GM19193 (cell line): ENCODE data around the gene ATP7B.

Experiments used
- POLR2A ChIP-seq: IDR thresholded peaks from 4 replicates; pipeline ENCODE4 v1.6.1; 2011; ENCODE audit not compliant: insufficient read depth, insufficient read length; ENCODE audit errors: extremely low read depth

Gene ATP7B

DNA sequence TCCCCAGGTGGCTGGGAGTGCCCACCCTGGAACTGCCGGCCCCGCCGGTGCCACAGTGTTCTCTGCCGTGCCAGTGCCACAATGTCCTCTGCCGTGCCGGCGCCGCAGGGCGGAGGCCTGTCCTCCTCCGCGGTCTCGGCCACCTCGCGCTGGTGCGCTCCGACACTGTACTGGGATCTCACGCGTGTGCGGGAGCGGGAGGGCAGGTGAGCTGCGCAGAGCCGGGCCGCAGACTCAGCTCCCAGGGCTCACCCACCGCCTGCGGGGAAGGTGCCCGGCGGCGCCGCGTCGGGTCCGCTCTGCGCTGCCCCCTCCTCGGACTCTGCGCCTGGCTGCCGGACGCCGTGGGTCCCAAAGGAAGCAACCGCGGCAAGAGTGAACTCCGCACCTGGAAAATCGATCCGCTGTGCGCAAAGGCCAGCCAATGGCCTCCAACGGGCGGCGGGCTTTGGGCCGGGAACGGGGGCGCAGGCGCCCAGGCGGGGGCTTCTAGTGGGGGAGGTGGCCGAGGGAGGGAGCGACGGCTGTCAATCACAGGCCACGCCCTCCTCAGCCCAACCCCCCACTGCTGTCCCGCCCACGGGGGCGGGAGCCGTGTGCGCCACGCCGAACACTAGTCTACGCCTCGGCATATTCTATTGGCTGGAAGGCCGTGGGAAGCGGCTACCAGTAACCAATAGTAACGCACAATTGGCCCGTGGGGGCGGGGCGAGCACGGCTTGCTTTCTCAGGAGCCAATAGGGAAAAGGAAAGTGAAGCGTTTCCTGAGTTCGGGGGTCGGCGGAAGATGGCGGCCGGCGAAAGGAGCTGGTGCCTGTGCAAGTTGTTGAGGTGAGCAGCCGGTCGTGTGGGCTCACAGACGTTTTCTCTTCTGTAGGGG lies 622 bp upstream of the ATP7B start, which contains the start of gene ALG11:
Gene ALG11 (plus strand): TSS at position 767 of the 880 bp plus-strand sequence. CDS start 21 bp downstream, at position 788.
- peak; percentile 90 for TF ChIP-seq POLR2A

DNA sequence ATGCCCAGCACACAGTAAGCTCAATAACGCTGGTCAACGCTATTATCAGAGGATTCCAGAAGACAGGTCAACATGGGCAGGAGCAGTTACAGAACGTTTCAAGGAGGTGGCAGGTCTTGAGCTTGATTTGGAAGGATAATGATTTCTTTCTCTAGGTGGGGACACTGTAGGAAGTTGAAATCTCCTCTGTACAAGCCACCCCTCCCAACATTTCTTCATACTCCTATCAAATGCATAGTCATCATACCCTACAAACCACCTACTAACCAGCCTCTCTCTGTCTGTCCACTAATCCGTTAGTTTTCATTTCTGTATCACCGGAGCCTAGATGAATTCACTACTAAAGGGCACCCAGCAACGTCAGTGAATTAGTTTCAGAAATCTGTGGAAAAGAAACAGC lies 1.3 kb downstream of the ATP7B start:
- TF ChIP-seq POLR2A, result no peak

DNA sequence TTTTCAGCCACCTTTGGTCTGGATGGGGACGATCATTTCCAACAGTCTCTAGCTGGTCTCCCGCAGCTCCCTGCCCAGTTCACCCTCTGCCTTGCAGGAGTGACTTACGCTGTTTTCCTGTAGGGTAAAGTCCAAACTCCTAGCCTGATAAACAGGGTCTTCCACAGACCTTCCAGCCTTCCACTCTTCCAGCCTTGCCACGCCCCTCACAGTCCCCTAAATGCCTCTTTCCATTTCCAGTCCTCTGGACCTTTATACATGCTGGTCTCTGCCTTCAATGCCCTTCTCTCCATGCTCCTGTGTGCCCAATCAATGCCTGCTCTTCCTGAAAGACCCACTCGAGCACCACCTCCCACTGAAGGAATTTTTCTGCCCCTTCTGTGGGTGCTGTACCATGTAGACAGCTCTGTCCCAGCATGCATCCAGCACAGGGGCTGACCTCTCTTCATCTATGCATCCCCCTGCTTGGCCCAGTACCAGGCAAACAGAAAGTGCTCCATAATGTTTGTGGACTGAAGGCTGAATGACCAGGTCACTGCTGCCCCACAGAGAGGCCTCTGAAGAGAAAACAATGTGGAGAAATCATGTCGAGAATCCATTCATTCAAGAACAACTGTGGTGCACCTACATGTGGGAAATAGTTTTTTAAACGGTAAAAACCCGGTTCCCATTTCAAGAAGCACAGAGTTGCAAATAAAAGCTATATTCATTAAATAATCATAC lies 4.6 kb downstream of the ATP7B start:
- no peak for TF ChIP-seq POLR2A

DNA sequence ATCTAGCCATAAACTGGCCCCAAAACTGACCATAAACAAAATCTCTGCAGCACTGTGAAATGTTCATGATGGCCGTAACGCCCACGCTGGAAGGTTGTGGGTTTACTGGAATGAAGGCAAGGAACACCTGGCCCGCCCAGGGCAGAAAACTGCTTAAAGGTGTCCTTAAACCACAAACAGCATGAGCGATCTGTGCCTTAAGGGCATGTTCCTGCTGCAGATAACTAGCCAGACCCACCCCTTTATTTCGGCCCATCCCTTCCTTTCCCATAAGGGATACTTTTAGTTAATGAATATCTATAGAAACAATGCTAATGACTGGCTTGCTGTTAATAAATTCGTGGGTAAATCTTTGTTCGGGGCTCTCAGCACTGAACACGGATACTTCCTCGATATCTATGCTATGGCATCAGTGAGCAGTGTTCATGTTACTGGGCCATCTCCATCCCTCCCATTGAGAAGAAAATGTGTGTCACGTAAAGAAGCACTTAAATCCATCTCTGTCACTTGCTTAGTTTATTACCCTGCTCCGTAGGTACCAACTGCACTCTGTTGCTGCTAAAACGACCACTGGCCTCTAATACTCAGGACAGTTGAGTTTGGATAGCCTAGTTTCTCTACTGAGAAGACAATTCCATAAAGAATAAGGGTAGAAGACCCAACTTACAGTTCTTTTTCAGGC lies 5.3 kb downstream of the ATP7B start:
- no peak for TF ChIP-seq POLR2A

DNA sequence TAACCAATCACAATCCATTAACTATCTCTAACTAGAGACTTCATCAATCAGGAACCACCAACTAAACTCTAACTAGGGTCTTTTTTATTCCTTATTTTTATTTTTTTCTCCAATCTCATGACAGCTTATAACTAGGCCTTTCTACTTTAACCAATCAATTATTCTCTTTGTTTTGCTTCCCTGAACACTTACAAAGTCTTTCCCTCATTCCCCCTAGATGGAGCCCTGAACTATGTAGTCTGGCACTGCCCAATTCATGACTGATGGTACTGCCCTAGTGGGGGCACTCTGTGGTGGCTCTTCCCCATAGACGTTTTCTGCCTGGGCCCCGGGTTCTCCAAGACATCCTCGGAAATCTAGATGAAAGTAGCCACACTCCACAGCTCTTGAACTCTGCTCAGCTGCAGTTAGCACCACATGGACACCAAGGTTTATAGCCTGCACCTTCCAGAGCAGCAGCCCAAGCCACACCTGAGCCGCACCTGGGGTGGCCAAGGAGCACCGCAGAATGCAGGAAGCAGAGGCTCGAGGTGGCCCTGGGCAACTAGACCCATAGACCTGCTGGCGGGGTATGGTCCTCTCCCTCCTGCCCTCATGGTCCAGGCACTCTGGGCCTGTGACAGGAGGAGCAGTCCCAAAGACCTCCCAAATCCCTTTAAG lies 6.6 kb downstream of the ATP7B start:
- TF ChIP-seq POLR2A, result no peak

DNA sequence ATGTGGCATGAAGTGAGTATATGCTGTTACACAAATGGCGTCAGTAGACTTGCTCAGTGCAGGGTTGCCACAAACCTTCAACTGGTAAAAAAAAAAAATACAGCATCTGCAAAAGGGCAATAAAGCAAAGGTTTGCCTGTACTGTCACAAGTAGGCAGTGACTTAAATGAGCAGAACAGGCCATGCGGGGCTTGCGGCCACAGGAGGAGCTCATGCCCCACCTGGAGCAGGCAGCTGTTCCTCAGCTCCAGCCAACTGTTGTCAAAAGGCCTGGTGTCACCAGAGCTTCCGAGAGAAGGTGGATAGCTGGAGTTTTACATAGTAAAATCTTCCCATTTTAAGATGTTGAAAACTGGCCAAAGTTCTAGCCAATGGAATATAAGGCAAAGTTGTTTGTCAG lies 7.7 kb downstream of the ATP7B start:
- no peak for TF ChIP-seq POLR2A

DNA sequence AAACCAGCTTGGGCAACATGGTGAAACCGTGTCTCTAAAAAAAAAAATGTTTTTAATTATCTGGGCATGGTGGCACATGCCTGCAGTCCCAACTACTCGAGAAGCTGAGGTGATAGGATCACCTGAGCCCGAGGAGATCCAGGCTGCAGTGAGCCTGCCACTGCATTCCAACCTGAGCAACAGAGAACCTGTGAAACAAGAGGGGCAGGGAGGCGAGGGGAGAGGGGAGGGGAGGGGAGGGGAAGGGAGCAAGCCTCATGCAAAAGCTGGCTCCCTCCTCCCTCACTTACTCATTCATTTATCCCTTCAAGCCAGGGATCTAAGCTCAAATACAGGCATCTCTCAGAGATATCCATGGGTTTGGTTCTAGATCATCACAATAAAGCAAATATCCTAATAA lies 8.9 kb downstream of the ATP7B start:
- TF ChIP-seq POLR2A, result no peak

DNA sequence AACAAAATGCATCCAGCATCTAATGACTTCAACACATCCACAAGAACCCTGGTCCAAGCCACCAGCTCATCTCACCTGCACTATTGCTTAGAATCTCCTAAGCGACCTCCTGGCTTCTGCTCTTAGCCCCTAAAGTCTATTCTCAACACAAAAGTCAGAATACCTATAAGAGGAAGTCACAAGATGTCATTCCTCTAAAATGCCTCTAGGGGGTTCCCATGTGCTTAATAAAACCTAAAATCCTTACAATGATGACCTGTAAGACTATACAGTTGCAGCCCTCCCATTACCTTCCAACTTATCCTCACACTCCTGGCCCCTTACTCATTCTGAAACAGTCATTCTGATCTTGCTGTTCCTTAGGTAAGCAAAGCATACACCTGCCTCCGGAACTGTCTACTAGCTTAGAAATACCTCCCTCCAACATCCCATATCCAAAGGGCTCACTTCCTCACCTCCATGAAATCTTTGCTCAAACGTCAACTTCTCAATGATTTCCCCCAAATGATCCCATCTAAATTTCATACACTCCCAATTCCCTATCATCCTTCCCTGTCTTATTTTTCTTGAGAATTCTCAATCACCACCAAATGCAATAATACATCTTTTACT lies 10.0 kb downstream of the ATP7B start:
- no peak for TF ChIP-seq POLR2A

DNA sequence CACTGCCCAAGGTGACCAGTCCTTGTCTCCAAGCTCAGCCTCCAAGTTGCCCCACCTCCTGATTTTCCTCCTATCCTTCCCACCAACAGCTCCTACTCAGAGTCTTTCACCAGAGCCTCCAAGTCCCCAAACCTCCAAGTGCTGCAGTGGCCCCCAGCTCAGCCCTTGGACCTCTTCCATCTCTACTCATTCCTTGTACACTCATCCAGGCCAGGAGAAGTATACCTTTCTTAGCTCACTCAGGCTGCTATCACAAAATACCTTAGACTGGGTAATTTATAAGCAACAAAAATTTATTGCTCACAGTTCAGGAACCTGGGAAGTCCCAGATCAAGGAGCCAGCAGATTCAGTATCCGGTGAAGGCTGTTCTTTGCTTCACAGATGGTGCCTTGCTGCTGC lies 11.3 kb downstream of the ATP7B start:
- no peak for TF ChIP-seq POLR2A

DNA sequence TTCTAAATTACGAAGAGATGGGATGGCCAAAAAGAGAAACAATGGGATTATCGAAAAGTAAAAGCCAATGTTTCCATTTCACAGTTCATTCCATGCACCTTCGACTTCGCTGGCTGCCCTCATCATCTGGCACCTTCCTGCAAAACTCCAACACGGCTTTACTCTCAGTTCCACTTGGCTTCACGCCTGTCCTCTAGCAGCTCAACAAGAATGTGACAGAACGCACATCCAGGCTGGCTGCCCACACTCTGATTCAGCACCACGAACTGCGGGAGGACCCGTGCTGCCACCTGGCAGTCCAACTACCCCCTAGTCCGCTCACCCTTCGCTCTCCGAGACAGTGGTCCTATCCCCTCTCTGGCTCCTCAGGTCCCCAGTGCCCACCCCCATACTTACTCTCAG lies 11.7 kb downstream of the ATP7B start:
- no peak for TF ChIP-seq POLR2A

DNA sequence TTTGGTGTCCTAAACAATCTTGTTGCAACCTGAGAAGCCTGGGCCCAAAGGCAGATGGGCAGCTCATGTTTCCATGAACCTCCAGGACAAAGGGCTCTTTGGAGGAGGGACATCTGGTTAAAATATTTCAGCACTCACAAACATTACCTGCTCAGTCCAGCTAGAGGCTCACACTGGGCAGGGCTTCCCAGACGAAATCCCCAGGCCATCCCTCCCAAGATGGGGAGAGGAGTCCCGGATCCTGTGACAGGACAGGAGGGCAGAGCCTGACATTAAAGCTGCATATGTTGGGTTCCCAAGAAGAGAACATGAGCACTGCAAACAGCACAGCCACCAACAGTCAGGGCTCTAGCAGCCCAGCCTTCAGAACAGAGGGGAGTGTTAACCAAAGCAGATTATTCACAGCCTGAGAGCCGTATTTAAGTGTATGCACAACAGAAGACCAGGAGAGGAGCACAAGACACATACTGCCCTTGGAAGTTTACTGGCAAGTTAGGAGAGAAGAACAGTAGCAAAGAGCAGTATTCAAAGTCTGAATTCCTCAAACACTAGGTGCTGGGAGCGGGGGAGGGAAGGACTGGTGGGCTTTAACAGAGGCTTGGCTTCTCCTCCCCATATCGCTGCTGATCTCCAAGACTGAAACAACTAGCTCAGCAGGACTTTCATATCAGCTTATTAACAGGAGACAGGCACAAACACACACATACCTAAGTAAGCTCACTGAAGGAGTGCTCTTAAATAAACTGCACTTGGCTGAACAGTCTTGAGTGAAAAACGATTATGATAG lies 12.3 kb downstream of the ATP7B start:
- TF ChIP-seq POLR2A, result no peak

DNA sequence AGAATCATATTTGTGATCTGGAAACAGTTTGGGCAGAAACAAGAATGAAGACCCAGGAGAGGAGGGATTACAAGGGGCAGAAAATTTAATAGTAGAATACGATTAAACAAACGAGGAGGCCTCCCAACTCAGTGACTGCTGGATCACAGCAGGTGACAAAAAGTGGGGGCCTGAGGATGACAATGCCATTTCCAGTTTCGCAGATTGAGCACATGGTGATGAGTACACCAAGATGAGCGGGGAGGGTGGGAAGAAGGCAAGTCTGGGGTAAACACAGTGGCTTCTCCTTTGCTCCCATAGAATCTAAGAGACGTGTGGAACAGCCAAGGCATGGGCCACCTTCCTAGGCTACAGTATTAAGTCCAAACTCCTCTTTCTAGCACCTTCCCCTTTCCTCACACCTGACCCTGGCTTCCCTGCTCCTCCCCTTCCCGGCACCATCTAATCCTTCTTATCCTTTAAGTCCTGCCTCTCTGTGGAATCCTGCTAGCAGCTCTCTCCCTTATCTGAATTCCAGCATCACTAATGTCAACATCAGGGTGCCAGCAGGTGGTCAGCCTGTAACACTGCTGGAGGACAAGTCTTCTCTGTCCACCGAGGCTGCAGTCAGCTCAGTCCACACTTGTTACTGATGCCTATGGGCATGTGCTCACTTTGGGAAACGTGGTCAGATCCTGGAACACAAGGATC lies 13.5 kb downstream of the ATP7B start:
- TF ChIP-seq POLR2A, result no peak

DNA sequence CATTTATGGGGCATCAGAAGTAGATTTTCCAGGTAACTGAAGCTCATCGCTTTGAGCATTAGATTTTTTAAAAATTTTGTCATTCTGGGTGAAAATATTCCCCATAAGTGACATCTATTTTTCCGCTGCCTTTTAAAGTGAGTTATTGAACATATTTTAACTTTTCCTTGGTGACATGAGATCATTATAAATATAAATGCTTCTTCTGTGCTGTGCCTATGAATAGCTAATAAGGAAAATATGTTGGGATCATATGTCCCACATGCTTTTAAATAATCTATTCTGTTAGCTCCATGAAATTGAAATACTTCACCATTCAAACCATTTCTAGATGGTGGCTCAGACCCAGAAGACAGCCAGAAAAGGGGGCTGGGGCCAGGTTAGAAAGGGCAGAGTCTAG lies 14.1 kb downstream of the ATP7B start:
- TF ChIP-seq POLR2A, result no peak

DNA sequence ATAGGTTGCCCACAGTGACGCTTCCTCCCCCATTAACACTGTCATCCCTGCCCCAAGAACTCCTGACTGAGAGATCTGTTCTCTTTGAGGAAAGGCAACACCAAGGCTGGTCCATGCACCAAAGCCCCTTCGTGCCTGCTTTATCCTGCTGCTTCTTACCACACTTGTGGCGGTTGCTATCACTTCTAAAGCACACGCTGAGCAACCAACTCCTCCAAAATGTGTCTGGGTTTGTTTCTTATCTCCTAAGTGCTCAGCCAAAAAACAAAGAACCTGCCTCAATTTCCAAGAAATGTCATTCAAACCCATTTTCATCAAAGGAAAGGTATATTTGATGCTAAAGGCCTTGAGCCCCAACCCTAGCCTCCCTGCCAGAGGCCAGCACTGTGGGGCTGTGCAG lies 14.6 kb downstream of the ATP7B start:
- no peak for TF ChIP-seq POLR2A
